Measurements from ENCODE around the gene LPCAT3.

LPCAT3 gene

GRCh38 chr12:6935371-6936193 is 82.7 kb downstream of the LPCAT3 start:
- DNase-seq = no peak

DNA sequence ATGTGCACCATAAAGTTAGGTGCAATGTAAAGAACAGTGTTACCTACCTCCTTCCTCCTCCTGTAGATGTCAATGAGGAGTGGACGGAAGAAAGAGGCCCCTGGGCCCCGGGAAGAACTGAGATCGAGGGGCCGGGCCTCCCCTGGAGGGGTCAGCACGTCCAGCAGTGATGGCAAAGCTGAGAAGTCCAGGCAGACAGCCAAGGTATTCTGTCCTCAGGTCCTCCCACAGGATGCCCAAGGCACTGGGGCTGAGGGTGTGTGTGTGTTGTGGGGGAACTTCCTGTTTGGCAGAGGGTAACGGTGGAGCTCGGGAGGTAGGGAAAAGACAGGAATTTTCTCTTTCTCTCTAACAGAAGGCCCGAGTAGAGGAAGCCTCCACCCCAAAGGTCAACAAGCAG is 84.2 kb downstream of the LPCAT3 start:
- DNase-seq = no peak

- DNase-seq = peak; percentile 40
Observed at GRCh38 chr12:6932766-6933165, 85.5 kb downstream of the LPCAT3 start.

GRCh38 chr12:6929466-6930452 is 88.5 kb downstream of the LPCAT3 start:
- DNase-seq = peak; percentile 77

GRCh38 chr12:6928703-6929407 is 89.4 kb downstream of the LPCAT3 start:
- no peak for DNase-seq

- peak; percentile 23 for DNase-seq
Observed at GRCh38 chr12:6928022-6928702, 90.1 kb downstream of the LPCAT3 start.

- peak; percentile 78 for DNase-seq
Observed at GRCh38 chr12:6927379-6928021, 90.8 kb downstream of the LPCAT3 start, which contains the start of gene ATN1. ATN1 (plus strand) TSS chr12:6927959; CDS start chr12:6934002, 6,043 bp downstream.
